Activated T-cell treated with anti-CD3 and anti-CD28 coated beads, Interleukin-2, amount 50 U/mL, for 48 hours (primary cell): Measurements from ENCODE around the gene CCK.

ENCODE experiments used
- DNase-seq, 2 experiments: peaks; one replicate each; pipeline ENCODE4 v3.0.0-alpha.2; 2020

The CCK gene

GRCh38 chr3:42265059-42265991, 660 bp downstream of the CCK start:
- DNase-seq, result no peak

- DNase-seq, result peak; percentile 41 to 50
These were observed 1.5 kb downstream of the CCK start for GRCh38 chr3:42264399-42265058.

DNA sequence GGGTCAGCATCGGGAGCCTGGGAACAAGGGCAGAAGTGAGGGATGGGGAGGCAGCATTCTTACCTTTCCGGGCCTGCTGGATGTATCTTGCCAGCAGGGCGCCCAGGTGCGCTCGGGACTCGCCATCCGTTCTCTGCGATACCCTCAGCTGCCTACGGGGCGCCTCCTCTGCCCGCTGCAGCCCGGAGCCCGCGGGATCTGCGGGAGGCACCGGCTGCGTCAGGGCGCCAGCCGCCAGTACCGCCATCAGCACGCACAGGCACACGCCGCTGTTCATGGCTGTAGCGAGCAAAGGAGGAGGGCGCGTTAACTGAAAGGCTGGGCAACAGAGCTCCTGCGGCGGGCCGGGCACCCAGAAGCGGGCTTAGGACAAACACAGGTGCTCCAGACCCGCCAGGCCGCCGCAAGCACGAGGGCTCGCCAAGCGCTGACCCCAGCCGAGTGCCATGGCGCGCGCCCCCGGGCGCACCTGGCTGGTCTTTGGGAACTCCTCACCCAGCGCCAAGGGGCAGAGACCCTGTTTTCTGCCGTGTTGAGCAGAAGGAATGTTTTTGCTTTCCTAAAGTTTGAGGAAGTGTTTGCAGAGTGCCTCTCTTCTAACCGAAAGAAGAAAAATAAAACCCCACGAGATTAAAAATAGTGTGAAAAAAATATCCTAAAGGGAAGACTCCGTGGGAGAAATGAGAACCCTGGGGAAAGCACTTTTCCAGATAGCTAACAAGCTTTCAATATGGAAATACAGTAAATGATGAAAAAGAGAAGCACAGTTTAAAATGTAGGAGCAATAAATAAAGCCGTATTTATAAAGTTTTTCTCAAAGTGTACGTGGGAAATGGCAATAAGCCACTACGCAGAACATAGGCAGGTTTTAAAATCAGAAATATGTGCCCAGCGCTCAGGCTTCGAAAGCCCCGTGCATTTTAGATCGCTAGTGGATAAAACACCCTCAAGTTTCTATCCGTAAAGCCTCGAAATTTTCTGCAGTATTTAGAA, 2.3 kb downstream of the CCK start:
- peak; percentile 34 to 44 for DNase-seq

DNA sequence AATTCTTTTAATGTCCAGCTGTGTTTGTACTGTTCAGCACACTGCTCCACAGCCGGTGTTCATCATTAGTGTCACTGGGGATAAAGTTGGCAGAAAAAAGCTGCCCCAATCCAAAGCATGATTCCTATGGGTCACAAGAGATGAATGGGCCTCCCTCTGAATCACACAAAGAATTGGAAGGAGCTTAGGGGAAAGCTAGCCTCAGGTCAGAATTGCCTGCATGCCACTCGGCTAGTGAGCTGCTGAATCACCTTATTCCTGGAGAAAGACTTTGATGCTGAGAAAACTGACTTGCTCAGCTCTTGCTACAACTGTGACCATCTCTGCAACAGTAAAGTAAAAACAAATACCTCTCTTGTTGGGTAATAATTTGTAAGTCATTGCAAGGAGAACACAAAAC, 3.5 kb downstream of the CCK start:
- no peak for DNase-seq

- DNase-seq, result no peak
These were observed 9.0 kb downstream of the CCK start for GRCh38 chr3:42257007-42257406.

- peak in 1 of 2 experiments; percentile 21 for DNase-seq
These were observed 9.7 kb downstream of the CCK start for GRCh38 chr3:42256135-42256819.

GRCh38 chr3:42254566-42254965, 11.4 kb downstream of the CCK start:
- DNase-seq, result no peak

GRCh38 chr3:42250761-42251160, 15.2 kb downstream of the CCK start:
- no peak for DNase-seq

DNA sequence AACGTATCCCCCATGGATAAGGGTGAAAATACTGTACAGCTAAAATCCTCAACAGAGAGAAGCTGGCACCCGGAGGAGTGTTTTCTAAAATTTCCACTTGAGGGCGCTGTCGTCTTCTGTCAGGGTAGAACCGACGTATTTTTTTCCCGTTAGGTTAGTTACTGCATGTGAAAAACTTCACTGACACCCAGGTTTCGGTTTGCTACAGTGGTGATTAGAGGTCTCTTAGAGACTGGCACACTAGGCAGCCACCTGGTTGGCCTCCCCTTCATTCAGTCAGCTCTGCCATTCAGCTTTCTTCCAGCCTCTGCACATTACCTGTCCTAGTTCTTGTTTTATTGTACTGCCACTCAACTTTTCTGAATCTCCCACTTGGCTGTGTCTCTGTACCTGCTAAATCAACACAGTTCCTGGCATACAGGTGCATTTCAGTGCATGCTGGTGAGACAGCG, 18.4 kb downstream of the CCK start:
- DNase-seq, result peak; percentile 75 to 77

GRCh38 chr3:42246091-42246490, 19.9 kb downstream of the CCK start:
- DNase-seq, result no peak

- no peak for DNase-seq
These were observed 29.4 kb downstream of the CCK start for GRCh38 chr3:42236611-42237010.

GRCh38 chr3:42235532-42235931, 30.5 kb downstream of the CCK start:
- no peak for DNase-seq

GRCh38 chr3:42230860-42231259, 35.1 kb downstream of the CCK start:
- no peak for DNase-seq

GRCh38 chr3:42229942-42230688, 35.9 kb downstream of the CCK start:
- DNase-seq, result no peak

DNA sequence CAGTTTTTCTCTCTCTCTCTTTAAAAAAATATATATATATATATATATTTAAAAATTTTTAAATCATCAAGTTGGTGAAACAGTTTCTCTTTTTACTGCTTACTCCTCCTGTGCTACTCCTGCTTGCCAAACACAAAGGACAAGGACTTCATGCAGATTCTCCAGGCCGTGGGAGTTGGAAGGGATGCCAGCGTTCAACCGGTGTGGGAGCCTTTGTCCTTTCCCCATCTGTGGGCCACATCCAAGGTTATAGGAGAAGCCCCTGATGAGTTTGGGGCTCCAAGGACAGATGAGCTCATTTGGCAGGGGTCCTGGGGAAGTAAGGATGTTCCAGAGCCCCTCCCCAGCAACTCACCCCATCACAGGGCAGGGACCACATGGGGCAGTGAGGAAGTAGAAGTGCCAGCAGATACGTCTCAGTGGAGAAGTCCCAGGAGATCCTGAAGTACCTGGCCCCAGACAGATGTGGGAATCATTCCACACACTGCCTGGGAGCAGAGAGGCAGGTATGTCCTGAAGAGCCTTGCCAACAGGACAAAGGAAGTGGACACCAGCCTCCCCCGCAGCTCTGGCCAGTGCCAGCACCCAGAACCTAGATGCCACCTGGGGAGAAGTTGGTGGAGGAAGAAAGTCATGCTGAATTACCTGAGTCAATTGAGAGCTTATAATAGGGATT, 36.6 kb downstream of the CCK start:
- DNase-seq, result no peak

DNA sequence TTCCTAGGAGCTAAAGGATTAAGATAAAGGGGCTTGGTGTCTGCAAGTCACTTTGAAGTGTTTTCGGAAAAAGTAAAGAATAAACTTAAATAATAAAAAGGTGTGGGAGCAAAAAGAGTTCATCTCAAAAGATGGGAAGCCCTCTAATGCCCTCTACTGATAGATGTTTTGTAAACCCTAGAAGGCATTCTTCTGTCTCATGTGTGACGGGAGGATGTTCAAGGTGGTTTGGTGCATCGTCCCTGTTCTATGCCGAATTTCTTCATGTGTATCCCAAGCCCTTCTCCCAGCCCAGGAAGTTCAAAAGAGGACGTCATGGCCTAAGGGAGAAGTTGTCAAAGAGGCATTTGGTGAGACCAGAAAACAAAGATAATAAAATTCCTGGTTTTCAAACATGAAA, 37.2 kb downstream of the CCK start:
- DNase-seq, result no peak

- DNase-seq, result no peak
These were observed 39.2 kb downstream of the CCK start for GRCh38 chr3:42226470-42227425.

- no peak for DNase-seq
These were observed 40.3 kb downstream of the CCK start for GRCh38 chr3:42225486-42226363.
